ENCODE data around the gene TTC4. TPM values are rescaled to one million over a fixed set of nuclear protein-coding genes. Genes with fewer than 3 reads are reported as not detected.

Gene TTC4
- total RNA-seq: 27.9 and 28.5 TPM in 2 replicates
- long read RNA-seq, transcript TTC4-201 (10 exons, 2,395 nt): major isoform, 36 of 42 reads
- long read RNA-seq, partial matches to known transcripts: 1 of 42 reads
- long read RNA-seq, other reads (novel, unspliced or antisense): 3 of 42 reads

DNA sequence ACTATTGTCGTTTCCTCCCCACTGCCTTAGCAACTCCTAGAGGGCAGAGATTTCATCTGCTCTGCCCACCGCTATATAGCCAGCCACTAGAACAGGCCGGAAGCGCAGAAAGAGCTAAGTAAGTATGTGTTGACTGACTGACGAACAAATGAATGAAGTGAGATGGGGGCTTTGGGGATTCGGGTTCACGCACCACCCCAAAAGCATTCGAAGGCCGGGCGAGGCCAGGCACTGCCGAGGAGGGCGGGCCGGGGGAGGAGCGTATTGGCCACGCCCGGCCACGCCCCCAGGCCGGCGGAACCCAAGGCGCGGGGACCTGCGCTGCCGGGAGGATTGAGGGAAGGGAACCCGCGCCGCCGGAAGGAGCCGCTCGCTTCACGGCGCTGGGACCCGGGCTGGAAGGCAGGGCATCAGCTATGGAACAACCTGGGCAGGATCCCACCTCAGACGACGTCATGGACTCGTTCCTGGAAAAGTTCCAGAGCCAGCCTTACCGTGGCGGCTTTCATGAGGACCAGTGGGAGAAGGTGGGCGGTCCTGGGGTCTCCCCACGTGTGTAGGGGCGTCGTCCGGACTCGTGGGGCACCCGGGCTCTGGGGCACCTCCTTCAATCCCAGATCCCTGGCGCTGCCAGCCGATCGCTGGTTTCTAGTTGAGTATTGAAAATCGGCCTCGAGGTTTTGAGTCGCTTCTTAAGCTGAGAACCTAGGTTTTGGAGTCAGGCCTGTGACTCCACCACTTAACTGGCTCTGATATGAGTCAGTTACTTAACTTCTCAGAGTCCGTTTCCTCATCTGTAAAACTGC is at the start of gene TTC4:
Gene TTC4 (plus strand): TSS at position 369 of the 806 bp plus-strand sequence. CDS start 48 bp downstream, at position 417.
- H3K27ac Mint-ChIP-seq (ENCODE audit: unreplicated experiment): peak within 1 kb of the TSS; percentile 83
- no peak for TF ChIP-seq CTCF (conservative IDR thresholded peaks at IDR 0.05)
- H3K9me3 Mint-ChIP-seq: no peaks in the 10 kb centered on the region
- H3K27me3 Mint-ChIP-seq (ENCODE audit: low read depth): peaks cover 28% of the 10 kb centered on the region
- H3K4me3 Mint-ChIP-seq: peak within 1 kb of the TSS; percentile 90
- H3K4me1 Mint-ChIP-seq: peaks cover 20% of the 10 kb centered on the region
- peaks cover 2% of the 10 kb centered on the region for H3K36me3 Mint-ChIP-seq (ENCODE audit: low read depth)
- peak; percentile 72 for DNase-seq (ENCODE audit: low read depth, low spot score)

DNA sequence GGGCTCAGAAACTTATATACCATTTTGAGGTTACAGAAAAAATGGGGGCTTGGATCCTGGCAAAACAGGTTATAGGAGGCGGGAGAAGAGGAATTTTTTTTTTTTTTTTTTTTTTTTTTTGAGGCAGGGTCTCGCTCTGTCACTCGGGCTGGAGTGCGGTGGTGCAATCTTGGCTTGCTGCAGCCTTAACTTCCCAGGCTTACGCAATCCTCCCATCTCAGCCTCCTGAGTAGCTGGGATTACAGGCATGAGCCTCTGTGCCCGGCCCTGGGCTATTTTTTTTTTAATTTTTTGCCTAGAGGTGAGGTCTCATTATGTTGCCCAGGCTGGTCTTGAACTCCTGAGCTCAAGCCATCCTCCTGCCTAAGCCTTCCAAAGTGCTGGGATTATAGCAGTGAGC is 49.3 kb upstream of the TTC4 start:
- Mint-ChIP-seq H3K27ac (ENCODE audit: unreplicated experiment) (no peak overlapping the region), H3K4me3 (no peak overlapping the region), H3K36me3 (ENCODE audit: low read depth) (no peaks in the 10 kb centered on the region), H3K9me3 (no peaks in the 10 kb centered on the region), H3K27me3 (ENCODE audit: low read depth) (no peaks in the 10 kb centered on the region), H3K4me1 (no peaks in the 10 kb centered on the region)
- no peak for TF ChIP-seq CTCF (conservative IDR thresholded peaks at IDR 0.05)
- DNase-seq (ENCODE audit: low read depth, low spot score): no peak

GRCh38 chr1:54667797-54668196 is 47.9 kb upstream of the TTC4 start:
- no peak overlapping the region for H3K4me3 Mint-ChIP-seq
- no peaks in the 10 kb centered on the region for H3K9me3 Mint-ChIP-seq
- no peaks in the 10 kb centered on the region for H3K27me3 Mint-ChIP-seq (ENCODE audit: low read depth)
- no peaks in the 10 kb centered on the region for H3K36me3 Mint-ChIP-seq (ENCODE audit: low read depth)
- no peaks in the 10 kb centered on the region for H3K4me1 Mint-ChIP-seq
- no peak for TF ChIP-seq CTCF (conservative IDR thresholded peaks at IDR 0.05)
- no peak for DNase-seq (ENCODE audit: low read depth, low spot score)
- H3K27ac Mint-ChIP-seq (ENCODE audit: unreplicated experiment): no peak overlapping the region

DNA sequence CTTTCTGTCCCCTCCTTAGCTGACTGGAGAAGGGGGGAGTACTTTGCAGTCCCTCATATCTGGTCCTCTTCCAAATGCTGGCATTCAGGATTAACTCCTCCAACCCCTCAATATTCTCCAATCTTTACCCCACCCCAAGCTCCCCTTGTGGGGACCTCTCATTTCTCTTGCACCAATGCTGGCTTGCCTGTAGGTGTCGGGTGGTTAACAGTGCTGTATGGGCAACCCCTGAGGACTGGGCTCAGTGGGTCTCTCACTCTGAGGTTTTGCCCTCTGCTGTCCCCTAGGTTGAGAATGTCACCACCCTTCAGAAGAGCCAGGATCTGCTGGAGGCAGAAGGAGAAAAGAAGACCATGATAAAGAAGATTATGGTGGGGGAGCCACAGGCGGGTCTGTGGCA is 47.1 kb upstream of the TTC4 start:
- no peak overlapping the region for H3K4me3 Mint-ChIP-seq
- DNase-seq (ENCODE audit: low read depth, low spot score): no peak
- no peaks in the 10 kb centered on the region for H3K4me1 Mint-ChIP-seq
- H3K27ac Mint-ChIP-seq (ENCODE audit: unreplicated experiment): no peak overlapping the region
- TF ChIP-seq CTCF (conservative IDR thresholded peaks at IDR 0.05): no peak
- no peaks in the 10 kb centered on the region for H3K9me3 Mint-ChIP-seq
- no peaks in the 10 kb centered on the region for H3K36me3 Mint-ChIP-seq (ENCODE audit: low read depth)
- H3K27me3 Mint-ChIP-seq (ENCODE audit: low read depth): no peaks in the 10 kb centered on the region

GRCh38 chr1:54671985-54672608 is 43.6 kb upstream of the TTC4 start:
- Mint-ChIP-seq H3K36me3 (ENCODE audit: low read depth) (no peaks in the 10 kb centered on the region), H3K27me3 (ENCODE audit: low read depth) (no peaks in the 10 kb centered on the region), H3K27ac (ENCODE audit: unreplicated experiment) (no peak overlapping the region), H3K9me3 (no peaks in the 10 kb centered on the region), H3K4me1 (no peaks in the 10 kb centered on the region), H3K4me3 (no peak overlapping the region)
- TF ChIP-seq CTCF (conservative IDR thresholded peaks at IDR 0.05): peak; percentile 81
- peak; percentile 72 for DNase-seq (ENCODE audit: low read depth, low spot score)

All from neural crest cell (in vitro differentiated cells).